GM19035 (cell line): Measurements from ENCODE around the gene CHD6.

Source experiments
- ATAC-seq: cut with Tn5 transposase; IDR thresholded peaks from one replicate; pipeline ENCODE4 v1.9.1; 2021; ENCODE audit not compliant: unreplicated experiment

CHD6 gene, protein sequence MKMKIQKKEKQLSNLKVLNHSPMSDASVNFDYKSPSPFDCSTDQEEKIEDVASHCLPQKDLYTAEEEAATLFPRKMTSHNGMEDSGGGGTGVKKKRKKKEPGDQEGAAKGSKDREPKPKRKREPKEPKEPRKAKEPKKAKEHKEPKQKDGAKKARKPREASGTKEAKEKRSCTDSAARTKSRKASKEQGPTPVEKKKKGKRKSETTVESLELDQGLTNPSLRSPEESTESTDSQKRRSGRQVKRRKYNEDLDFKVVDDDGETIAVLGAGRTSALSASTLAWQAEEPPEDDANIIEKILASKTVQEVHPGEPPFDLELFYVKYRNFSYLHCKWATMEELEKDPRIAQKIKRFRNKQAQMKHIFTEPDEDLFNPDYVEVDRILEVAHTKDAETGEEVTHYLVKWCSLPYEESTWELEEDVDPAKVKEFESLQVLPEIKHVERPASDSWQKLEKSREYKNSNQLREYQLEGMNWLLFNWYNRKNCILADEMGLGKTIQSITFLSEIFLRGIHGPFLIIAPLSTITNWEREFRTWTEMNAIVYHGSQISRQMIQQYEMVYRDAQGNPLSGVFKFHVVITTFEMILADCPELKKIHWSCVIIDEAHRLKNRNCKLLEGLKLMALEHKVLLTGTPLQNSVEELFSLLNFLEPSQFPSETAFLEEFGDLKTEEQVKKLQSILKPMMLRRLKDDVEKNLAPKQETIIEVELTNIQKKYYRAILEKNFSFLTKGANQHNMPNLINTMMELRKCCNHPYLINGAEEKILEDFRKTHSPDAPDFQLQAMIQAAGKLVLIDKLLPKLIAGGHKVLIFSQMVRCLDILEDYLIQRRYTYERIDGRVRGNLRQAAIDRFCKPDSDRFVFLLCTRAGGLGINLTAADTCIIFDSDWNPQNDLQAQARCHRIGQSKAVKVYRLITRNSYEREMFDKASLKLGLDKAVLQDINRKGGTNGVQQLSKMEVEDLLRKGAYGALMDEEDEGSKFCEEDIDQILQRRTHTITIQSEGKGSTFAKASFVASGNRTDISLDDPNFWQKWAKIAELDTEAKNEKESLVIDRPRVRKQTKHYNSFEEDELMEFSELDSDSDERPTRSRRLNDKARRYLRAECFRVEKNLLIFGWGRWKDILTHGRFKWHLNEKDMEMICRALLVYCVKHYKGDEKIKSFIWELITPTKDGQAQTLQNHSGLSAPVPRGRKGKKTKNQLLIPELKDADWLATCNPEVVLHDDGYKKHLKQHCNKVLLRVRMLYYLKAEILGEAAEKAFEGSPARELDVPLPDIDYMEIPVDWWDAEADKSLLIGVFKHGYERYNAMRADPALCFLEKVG (N-terminal part only)

DNA sequence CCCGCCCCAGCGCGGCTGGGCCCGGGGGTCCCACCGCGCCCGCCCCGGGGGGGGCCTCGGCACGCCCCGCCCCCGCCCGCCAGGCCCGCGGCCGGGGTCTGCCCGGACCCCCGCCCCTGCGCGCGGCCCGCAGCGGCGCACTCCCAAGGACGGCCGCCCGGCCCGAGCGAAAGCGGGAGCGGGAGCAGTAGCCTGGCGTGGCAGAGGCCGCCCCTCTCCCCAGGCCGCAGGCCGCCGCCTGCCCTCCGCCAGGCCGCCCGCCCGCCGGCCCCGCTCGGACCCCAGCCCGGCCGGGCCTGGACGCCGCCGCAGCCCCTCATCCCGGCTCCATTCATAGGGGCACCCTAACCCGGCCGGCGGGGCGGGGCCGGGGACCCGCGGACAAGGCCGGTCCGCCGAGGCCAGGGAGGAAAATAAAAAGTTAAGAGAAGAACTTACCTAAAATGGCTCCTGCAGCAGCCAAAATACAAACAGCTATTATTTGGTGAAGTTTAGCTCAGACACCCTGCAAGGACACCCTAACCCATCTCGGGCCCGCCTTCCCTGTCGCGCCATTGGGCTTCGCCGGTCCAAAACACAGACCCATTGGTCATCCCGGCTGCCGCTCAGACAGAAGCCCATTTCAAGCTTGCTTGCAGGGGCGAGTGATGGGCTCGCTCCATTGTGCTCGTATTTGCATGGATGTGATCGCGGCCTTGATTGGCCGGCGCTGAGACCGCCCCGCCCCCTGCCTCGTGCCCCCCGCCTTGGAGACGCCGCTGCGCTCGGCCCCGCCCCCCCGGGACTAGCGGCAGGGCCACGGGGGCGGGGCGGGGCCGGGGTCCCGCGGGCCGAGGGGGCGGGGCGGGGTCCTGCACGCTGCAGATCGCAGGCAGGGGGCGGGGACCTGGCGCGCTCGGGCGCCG, at the start of gene CHD6:
Gene CHD6 (minus strand): TSS at position 476 of the 905 bp plus-strand sequence. CDS start 67,040 bp downstream, outside the sequence.
- ATAC-seq: peak; percentile 98

DNA sequence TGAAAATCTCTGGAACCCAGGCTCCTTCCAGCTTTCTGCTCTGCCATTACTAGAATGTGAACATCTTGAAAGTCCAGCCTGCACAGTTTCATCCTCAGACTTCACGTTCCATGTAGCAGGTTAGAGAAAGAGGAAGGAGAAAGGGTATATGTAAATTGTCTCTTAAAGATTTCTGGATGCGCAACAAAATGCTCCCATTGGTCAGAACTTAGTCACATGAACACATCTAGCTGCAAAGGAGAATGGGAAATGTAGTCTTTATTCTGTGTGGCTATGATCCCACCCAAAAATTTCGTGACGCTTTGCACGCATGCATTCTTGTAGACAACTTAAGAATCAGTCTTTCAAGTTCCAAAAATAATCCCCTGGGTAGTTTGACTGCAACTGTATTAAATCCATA, 46.4 kb upstream of the CHD6 start:
- ATAC-seq: no peak

DNA sequence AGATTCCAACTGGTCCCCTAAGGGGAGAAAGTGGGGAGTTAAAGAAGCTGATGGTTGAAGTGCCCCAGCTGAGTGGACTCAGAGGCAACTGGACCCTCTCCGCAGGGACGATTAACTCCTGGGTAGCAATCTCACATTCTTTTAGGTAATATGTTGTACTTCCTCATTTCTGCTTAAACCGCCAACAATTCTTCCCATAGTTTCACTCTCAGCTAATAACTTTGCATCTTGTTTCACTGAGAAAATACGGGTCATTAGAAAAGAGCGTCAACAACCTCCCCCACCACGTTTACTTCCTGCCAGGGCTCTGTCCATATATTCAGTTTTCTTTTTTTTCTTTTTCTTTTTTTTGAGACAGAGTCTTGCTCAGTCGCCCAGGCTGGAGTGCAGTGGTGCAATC, 39.5 kb upstream of the CHD6 start:
- ATAC-seq: no peak

DNA sequence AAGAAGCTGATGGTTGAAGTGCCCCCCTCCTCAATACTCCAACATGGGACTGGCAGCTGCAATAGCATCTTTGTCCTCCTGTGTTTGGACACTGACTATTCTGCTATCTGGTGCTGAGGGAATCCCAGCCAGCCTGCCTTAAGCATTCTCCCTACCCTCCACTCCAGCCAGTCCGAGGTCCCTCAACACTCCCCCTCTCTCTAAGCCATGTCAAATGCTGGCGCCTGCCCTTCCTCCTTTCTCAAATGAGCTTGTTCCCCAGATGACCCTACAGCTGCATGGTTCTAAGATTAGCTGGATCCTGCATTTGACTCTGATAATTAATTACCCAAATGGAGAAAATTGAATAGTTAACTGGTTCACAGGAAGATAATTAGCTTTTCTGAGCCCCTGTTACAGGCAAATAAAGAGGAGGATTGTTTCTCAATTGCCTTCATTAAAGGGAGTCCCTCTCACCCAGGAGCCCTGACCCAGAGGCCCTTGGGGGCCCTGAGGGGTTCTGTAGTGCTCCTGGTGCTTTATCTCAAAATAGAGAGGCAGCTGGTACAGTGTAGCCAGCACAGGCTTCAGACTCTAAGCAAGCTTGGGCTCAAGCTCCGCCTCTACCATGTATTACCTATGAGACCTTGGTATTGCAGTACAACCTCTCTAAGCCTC, 37.9 kb upstream of the CHD6 start:
- no peak for ATAC-seq

DNA sequence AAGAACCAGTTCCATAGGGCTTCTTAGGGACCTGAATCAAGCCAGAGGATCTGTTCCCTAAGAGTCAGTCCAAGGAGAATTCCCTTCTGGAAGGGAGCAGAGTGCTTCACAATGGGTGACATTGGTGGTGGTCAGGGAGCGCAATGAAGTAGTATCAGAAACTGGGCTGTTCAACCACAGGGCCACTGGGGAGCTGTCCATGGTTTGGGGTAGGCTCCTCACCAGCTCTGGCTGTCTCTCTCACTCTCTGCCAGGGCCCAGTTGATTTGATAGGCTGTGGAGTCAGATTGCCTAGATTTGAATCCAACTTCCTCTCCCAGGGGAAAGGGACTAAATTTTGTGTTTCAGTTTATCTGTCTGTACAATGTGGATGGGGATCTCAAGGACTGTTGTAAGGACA, 36.7 kb upstream of the CHD6 start:
- ATAC-seq: no peak

DNA sequence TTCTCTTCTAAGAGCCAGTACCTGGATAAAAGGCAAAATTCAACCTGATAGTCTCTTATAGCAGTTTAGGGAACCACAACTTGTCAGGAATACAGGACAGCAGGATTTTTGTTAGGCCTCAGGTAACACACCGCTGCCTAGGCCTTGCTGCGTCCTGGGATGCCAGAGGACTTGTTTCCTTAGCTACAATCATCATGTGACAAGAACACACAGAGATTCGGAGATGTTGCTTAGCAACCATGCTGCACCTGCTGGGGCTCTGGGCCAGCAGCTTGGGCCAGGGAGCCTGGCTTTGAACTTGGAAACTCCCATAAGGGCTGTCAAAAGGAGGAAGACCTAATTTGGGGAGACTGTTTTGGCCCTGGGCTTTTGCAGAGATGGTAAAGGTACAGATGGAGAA, 36.1 kb upstream of the CHD6 start:
- ATAC-seq: no peak

DNA sequence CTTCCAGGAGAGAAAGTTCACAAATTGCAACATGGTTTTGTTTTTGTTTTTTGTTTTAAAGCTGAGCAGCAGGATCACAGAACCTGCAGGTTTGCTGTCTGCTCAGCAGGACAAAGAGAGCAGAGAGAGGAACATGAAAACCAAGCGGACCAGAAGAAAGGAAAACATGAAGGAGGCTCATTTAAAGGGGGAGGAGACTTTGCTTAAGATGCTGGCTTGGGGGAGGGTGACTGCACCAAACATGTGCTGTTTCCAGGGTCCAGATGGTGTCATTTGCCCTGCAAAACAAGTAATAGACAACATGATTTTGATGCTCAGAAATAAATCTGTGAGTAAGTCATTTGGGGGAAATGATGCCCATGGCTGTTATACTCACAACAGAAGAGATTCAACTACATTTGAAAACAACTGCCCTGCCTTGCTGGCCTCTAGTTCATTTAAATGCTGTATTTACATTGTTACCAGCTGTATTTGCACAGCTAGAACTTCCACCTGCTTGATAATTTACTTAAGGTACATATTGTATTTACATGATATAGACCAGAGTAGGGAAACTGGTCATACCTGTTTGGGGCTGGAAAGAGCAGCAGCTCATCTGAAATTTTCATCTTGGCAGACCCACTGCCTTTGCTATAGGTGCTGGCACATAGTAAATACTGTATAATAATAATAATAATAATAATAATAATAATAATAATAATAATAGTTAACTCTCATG, 32.2 kb upstream of the CHD6 start:
- no peak for ATAC-seq

DNA sequence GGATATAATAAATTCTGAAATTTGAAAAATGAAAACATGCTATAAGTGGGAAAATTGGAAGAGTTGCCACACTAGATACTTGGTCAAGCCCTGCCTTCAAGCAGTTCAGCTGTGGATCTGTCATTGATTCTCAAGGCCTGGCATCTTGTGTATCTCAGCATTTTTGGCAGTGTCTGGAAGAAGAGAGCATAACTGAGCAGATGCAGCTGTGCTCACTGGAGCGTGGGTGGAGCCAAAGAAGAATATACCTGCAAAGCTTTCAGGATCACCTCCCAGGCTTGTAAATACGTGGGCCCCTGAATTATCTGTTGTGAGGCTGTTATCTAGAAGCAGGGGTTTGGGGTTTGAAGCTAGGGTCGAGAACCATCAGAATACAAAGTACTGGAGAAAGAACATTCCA, 31.3 kb upstream of the CHD6 start:
- no peak for ATAC-seq

DNA sequence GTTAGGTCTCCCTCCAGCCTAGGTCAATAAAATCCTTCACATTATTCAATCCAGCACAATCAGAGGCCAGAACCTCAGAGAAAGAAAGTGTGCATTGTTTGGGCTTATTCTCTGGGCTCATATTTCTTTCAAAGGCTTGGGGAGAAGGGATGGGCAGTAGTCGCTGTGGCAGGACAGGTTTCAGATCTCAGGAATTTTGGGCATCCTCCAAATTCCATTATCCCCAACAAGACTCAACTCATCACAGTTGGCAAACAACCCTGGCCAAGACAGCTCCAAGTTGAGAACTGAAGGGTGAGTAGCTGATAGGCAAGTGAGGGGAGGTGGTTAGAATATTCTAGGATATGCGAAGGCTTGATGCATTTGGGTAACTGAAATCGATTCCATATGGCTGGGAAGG, 27.2 kb upstream of the CHD6 start:
- ATAC-seq: no peak

DNA sequence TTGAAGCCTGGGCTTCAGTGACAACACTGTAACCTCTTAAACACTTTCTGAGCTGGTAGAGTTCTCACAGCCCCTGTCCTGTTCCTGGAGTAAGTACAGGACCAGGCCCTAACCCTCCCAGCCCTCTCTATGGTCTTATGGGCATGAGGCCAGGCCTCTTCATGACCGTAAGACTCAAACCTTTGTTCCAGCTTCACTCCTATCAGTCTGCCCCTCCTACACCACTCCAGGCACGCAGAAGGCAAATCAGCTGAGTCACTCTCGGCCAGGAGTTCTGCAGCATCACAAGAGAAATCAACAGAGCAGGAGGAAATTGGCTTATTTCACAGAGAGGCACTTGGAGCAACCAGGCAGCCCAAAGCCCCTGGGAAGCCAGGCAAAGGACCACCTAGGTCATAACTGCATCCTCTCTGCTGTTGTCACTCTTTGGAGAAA, 25.3 kb upstream of the CHD6 start:
- no peak for ATAC-seq

DNA sequence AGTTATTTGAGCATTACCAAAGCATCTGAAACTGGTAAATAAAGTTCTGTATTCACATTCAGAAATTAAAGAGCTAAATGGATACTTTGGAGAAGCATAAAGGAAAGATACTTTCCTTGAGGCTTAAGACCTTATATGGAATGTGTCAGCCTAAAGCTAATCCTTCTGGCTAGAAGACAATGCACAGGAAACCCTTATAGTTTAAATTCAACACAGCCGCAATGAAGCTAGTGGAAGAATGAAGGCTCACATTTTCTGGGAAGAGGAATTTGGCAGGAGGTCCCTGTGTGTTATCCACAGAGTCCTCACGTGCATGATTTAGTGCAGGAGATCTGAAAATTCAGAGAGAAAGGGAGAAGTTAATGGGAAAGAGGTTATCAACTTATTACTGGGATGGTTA, 21.5 kb upstream of the CHD6 start:
- ATAC-seq: no peak

DNA sequence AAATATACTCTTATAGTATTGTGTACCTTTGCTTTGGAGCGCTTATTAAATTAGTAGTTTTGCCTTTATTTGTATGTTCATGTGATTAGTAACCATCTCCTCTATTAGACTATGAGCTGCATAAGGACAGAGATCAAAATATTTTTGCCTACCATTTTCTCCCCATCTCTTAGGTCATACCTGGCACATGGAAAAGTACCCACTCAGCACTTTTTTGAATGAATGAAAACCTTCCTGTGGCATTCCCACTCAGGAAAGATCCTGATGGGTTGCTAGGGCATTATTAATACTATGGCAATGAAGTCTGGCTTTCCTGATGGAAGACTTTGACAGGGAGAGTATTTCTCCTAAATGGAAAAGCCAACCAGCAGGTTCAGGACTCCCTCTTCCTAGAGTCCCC, 20.3 kb upstream of the CHD6 start:
- ATAC-seq: no peak

DNA sequence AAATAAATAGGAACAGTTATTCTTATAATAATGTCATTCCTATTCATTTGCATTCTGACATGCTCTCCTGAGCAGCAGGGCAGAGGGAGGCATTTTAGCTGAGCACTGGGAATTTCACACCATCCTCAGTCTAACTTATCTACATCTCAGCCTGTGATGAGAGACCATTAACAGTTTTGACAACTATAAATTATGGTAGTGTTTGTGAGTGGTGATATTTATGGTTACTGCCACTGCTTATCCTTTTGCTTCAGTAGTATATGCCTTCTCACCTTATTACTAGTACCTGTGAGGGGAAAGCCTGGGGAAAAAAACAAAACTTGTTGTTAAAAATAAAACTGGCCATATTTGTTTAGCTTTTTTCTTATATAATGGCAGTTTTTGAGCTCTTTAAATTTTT, 17.0 kb upstream of the CHD6 start:
- ATAC-seq: no peak

DNA sequence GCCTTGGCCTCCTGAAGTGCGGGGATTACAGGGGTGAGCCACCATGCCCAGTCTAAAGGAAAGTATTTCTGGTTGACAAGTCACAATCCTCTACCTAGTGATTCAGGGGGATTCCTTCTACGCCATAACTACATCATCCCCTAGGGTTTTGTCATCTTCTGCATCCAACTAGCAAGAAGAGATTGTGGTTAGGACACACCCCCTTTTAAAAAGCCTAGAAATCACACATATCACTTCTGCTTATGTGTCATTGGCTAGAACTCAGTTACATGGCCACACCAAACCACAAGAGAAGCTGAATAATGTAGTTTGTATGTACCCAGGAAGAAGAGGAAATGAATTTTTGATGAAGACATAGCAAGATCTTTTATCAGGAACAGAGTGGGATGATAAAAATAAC, 14.7 kb upstream of the CHD6 start:
- ATAC-seq: no peak

DNA sequence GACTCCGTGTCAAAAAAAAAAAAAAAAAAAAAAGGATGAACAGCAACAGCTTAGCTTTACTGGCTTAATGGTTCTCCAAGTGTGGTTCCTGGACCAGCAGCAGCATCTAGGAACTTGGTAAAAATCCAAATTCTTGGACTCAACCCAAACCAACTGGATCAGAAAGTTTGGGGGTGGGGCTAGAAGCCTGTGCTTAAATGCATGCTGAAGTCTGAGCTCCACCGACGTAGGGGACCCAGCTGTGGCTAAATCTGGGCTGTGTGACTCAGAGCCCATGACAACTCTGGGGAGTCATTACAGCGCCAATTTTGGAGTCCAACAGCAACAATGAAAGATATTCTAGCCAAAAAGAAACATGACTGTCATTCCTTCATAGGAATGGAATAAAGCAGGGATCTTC, 13.6 kb upstream of the CHD6 start:
- no peak for ATAC-seq

DNA sequence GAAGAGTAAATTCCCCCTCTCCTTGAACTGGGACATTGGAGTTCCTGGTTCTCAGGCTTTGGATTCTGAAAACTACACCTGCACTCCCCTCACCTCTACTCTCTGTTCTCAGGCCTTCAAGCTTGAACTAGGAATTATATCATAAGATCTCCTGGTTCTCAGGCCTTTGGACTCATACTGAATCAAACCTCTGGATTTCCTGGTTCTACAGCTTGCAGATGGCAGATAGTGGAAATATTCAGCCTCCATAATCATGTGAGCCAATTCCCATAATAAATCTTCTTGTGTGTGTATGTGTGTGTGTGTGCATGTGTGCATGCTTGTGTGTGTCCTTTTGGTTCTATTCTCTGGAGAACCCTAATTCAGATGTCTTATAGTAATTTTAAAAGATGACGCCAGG, 12.7 kb upstream of the CHD6 start:
- ATAC-seq: no peak

DNA sequence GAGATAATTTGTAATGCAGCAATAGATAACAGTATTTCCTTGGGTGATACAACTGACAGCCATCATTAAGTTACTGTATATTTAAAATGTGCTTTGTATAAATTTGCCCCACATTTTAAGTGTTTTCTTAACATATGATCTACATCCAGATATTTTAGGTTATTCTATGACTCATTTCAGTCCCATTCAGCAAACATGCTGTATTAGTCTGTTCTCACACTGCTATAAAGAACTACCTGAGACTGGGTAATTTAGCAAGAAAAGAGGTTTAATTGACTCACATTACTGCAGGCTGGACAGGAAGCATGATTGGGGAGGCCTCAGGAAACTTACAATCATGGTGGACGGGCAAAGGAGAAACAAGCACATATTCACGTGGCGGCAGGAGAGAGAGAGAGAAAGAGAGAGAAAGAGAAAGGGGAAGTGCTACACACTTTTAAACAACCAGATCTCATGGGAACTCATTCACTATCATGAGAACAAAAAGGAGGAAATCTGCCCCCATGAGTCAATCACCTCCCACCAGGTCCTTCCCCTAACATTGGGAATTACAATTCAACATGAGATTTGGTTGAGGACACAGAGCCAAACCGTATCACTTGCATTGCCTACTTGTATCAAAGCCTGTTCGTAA, 9.6 kb upstream of the CHD6 start:
- ATAC-seq: no peak

DNA sequence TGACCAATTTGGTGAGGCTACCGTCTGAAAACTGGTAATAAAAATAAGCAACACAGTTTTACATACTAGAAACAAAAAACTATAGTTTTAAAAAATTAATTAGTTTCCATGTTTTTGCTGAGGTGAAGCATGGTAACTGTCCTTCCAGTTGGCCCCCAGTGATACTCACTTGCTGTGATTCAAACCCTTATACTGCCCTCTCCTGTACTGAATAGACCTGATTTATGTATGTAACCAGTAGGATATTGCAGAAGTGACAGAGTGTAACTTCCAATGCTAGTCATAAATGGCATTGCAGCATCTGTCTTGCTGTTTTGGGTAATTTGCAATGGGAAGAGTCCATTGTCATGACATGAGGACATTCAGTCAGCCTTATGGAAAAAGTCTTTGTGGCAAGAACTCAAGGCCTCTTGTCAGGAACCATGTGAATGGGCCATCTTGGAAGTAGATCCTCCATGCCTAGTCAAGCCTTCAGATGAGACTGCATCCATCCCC, 8.9 kb upstream of the CHD6 start:
- ATAC-seq: no peak
